Neuronal stem cell (in vitro differentiated cells): Measurements from ENCODE around the gene ADAT3.

ENCODE experiments used
- DNase-seq: peaks from one replicate; pipeline ENCODE4 v3.0.0-alpha.2; 2013; ENCODE audit warnings: low spot score
- H2AFZ ChIP-seq: one replicate; pipeline ENCODE4 v1.6.1; 2013; ENCODE audit warnings: mild to moderate bottlenecking, low read length, inconsistent platforms
- H2AK5ac ChIP-seq: 2 replicates; pipeline ENCODE4 v1.6.1; 2013; ENCODE audit warnings: low read depth, mild to moderate bottlenecking, inconsistent platforms, low read length, moderate library complexity, mixed read lengths
- H2BK120ac ChIP-seq: 2 replicates; pipeline ENCODE4 v1.6.1; 2013; ENCODE audit warnings: low read depth, mild to moderate bottlenecking, inconsistent platforms, low read length, moderate library complexity, mixed read lengths
- H2BK12ac ChIP-seq: one replicate; pipeline ENCODE4 v1.6.1; 2013; ENCODE audit warnings: low read length, inconsistent platforms
- H2BK15ac ChIP-seq: 2 replicates; pipeline ENCODE4 v1.6.1; 2013; ENCODE audit warnings: mild to moderate bottlenecking, low read length, inconsistent platforms, mixed read lengths
- H2BK5ac ChIP-seq: one replicate; pipeline ENCODE4 v1.6.1; 2013; ENCODE audit warnings: inconsistent platforms, mild to moderate bottlenecking, low read length, moderate library complexity
- H3K14ac ChIP-seq: one replicate; pipeline ENCODE4 v1.6.1; 2013; ENCODE audit warnings: low read length, inconsistent platforms
- H3K18ac ChIP-seq: 2 replicates; pipeline ENCODE4 v1.6.1; 2013; ENCODE audit warnings: low read length, inconsistent platforms
- H3K23ac ChIP-seq: 2 replicates; pipeline ENCODE4 v1.6.1; 2013; ENCODE audit warnings: low read depth, mild to moderate bottlenecking, mixed read lengths, low read length, inconsistent platforms; ENCODE audit not compliant: poor library complexity
- H3K27ac ChIP-seq: replicated peaks from 3 replicates; pipeline ENCODE4 v1.5.1; 2013; ENCODE audit warnings: low read length, inconsistent platforms
- H3K27me3 ChIP-seq, 3 experiments: 2 replicates each; pipeline ENCODE4 v1.6.1; 2013; ENCODE audit warnings: low read length in 3 of 3, mild to moderate bottlenecking in 2 of 3, inconsistent platforms in 1 of 3, low read depth in 1 of 3, mixed read lengths in 1 of 3, moderate library complexity in 1 of 3; ENCODE audit not compliant: control insufficient read depth in 3 of 3, insufficient read depth in 3 of 3
- H3K36me3 ChIP-seq, 2 donors: replicated peaks in 1 of 2; 2 replicates each; pipeline ENCODE4 v1.6.1; 2013; ENCODE audit warnings: low read length in 2 of 2; ENCODE audit not compliant: control insufficient read depth in 2 of 2, insufficient read depth in 2 of 2
- H3K4ac ChIP-seq: 2 replicates; pipeline ENCODE4 v1.6.1; 2013; ENCODE audit warnings: inconsistent platforms, mild to moderate bottlenecking, low read length, moderate library complexity
- H3K4me1 ChIP-seq, 2 donors: 1 replicate in 1 of 2; 2 replicates in 1 of 2; pipeline ENCODE4 v1.6.1; 2013; ENCODE audit warnings: low read length in 2 of 2, low read depth in 1 of 2; ENCODE audit not compliant: control insufficient read depth in 2 of 2, insufficient read depth in 1 of 2
- H3K4me2 ChIP-seq: one replicate; pipeline ENCODE4 v1.6.1; 2013; ENCODE audit warnings: mild to moderate bottlenecking, low read length, inconsistent platforms; ENCODE audit not compliant: insufficient read depth, poor library complexity, severe bottlenecking
- H3K4me3 ChIP-seq, 2 donors: 2 replicates each; pipeline ENCODE4 v1.5.1; 2013; ENCODE audit warnings: low read length in 2 of 2, mild to moderate bottlenecking in 2 of 2, inconsistent platforms in 1 of 2, moderate library complexity in 1 of 2
- H3K79me1 ChIP-seq: one replicate; pipeline ENCODE4 v1.6.1; 2013; ENCODE audit warnings: low read depth, mild to moderate bottlenecking, inconsistent platforms, low read length, moderate library complexity
- H3K9ac ChIP-seq: one replicate; pipeline ENCODE4 v1.6.1; 2013; ENCODE audit warnings: mild to moderate bottlenecking, low read depth, low read length, inconsistent platforms; ENCODE audit not compliant: poor library complexity
- H3K9me3 ChIP-seq, 2 donors: replicated peaks in 1 of 2; 2 replicates each; pipeline versions ENCODE3 to v1.6.1; 2013; ENCODE audit warnings: low read length in 2 of 2, mild to moderate bottlenecking in 2 of 2, inconsistent platforms in 1 of 2, low read depth in 1 of 2, mixed read lengths in 1 of 2, moderate library complexity in 1 of 2; ENCODE audit not compliant: control insufficient read depth in 2 of 2, insufficient read depth in 1 of 2
- H4K8ac ChIP-seq: one replicate; pipeline ENCODE4 v1.6.1; 2013; ENCODE audit warnings: low read depth, mild to moderate bottlenecking, inconsistent platforms, low read length, moderate library complexity
- H4K91ac ChIP-seq: one replicate; pipeline ENCODE4 v1.6.1; 2013; ENCODE audit warnings: low read length, low read depth, mild to moderate bottlenecking, inconsistent platforms; ENCODE audit not compliant: poor library complexity
- WGBS, 2 donors: extraction: QIAGEN DNeasy Blood & Tissue Kit; methylation state at CpG; one replicate each; pipeline ENCODE4 v1.1.7; 2013; ENCODE audit warnings: missing lambda C conversion rate in 2 of 2, mixed read lengths in 1 of 2; ENCODE audit not compliant: insufficient read length in 2 of 2, insufficient replicate concordance in 1 of 2; ENCODE audit errors: extremely low coverage in 2 of 2; 5-methylcytosine and 5-hydroxymethylcytosine counted together

The ADAT3 gene

DNA sequence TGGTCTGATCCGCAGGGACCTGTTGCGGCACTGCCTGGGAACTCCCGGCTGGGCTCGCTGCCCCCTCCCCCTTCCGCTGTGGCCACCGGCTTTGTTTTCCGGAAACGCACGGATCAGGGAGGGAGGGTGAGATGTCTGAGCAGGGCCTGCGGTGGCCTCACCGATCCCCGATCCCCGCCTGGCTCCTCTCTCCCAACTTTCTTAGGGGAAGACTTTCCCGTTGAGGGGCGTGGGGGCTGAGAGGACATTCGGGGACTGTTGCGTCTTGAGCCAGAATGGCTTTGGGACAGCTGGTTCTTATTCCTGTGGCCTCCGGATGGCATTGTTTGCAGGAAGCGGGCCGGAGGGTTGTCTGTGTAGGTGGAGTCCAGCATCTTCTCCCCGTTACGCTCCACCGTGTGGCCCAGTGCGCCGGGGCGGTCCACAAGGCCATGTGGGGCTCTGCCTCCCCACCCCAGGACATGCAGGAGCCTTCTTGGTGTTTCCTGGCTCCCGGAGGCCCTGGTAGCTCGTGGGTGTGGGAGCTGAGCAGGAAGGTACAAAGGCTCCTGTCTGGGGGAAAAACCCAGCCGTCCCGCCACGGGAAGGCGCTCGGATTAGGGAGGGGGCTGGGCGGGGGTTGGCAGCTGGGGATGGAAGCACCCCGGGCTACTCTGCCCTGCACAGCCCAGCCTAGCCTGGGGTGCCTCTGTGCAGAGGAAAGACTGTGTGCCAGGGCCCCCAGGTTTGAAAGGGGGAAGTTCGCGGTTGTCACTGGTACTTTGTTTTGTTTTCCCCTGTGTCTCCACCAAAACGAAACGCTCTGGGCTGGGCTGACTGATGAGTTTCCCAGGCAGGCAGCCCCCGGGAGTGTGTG is 37.1 kb downstream of the ADAT3 start:
- peaks cover 26% of the 10 kb centered on the region for H3K79me1 ChIP-seq
- H3K9ac ChIP-seq = peak overlapping the region; percentile 100
- peak; percentile 81 for DNase-seq
- H3K18ac ChIP-seq = peak overlapping the region; percentile 98
- no CpG with 5 or more reads among the region's 40 CpGs for WGBS, 2 donors
- peak overlapping the region; percentile 100 for H3K14ac ChIP-seq
- peaks cover 0 to 9% of the 10 kb centered on the region in 2 donors for H3K36me3 ChIP-seq
- peak overlapping the region; percentile 87 for H3K27ac ChIP-seq
- H4K91ac ChIP-seq = no peak overlapping the region
- peak overlapping the region; percentile 94 for H2AK5ac ChIP-seq
- H3K9me3 ChIP-seq = no peaks in the 10 kb centered on the region
- peak overlapping the region; percentile 84 for H2BK12ac ChIP-seq
- peak overlapping the region; percentile 97 for H3K4me2 ChIP-seq
- H2AFZ ChIP-seq = peak overlapping the region; percentile 83
- peaks cover 14 to 21% of the 10 kb centered on the region in 2 donors for H3K4me1 ChIP-seq
- peak overlapping the region; percentile 96 for H2BK5ac ChIP-seq
- H2BK120ac ChIP-seq = peak overlapping the region; percentile 31
- H3K4me3 ChIP-seq = peak overlapping the region; percentile 82 to 96
- H3K4ac ChIP-seq = peak overlapping the region; percentile 66
- H3K23ac ChIP-seq = peak overlapping the region; percentile 98
- no peaks in the 10 kb centered on the region for H3K27me3 ChIP-seq
- H4K8ac ChIP-seq = no peak overlapping the region
- peak overlapping the region; percentile 67 for H2BK15ac ChIP-seq

DNA sequence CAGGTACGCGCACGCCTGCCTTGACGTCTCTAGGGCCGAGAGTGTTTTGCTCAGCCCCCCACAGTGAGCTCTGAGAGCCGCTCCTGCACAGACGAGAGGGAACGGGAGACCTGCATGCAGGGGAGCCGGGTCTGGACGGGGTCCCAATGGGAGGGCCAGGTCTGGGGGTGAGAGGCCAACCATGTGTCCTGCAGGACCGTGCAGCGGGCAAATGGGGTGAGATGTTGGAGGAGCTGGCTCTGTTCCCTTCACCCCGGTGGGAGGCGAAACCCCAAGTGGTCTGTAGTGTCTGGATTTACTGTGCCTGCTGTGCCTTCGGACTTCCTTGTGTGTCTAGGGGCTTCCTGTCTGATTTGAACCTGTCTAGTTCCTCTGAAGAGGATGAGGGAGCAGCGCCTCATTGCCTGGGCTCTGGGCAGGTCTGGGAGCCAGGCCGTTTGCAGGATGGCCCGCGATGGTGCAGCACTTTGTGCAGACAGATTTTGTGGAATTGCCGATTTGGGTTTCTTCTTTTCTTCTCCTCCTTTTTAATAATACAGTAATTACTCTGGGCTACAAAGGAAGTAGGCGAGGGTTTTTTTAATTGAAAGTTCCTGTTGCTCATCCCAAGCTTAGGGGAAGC is 37.8 kb downstream of the ADAT3 start:
- peak overlapping the region; percentile 94 for H2AK5ac ChIP-seq
- H2BK5ac ChIP-seq = peak overlapping the region; percentile 96
- H3K27ac ChIP-seq = peak overlapping the region; percentile 87
- H3K4me3 ChIP-seq = peak overlapping the region; percentile 82 to 96
- no CpG with 5 or more reads among the region's 21 CpGs for whole genome bisulfite sequencing, 2 donors
- H3K4me2 ChIP-seq = peak overlapping the region; percentile 97
- no peak for DNase-seq
- no peak overlapping the region for H2AFZ ChIP-seq
- H3K9ac ChIP-seq = peak overlapping the region; percentile 82
- no peak overlapping the region for H2BK12ac ChIP-seq
- peak overlapping the region; percentile 10 for H3K4ac ChIP-seq
- H4K8ac ChIP-seq = no peak overlapping the region
- H4K91ac ChIP-seq = no peak overlapping the region
- H3K27me3 ChIP-seq = no peaks in the 10 kb centered on the region
- no peaks in the 10 kb centered on the region for H3K9me3 ChIP-seq
- H3K14ac ChIP-seq = no peak overlapping the region
- no peak overlapping the region for H2BK15ac ChIP-seq
- peak overlapping the region; percentile 82 for H3K18ac ChIP-seq
- H2BK120ac ChIP-seq = no peak overlapping the region
- peak overlapping the region; percentile 99 for H3K23ac ChIP-seq
- peaks cover 14 to 21% of the 10 kb centered on the region in 2 donors for H3K4me1 ChIP-seq
- H3K79me1 ChIP-seq = peaks cover 27% of the 10 kb centered on the region
- peaks cover 0 to 13% of the 10 kb centered on the region in 2 donors for H3K36me3 ChIP-seq

DNA sequence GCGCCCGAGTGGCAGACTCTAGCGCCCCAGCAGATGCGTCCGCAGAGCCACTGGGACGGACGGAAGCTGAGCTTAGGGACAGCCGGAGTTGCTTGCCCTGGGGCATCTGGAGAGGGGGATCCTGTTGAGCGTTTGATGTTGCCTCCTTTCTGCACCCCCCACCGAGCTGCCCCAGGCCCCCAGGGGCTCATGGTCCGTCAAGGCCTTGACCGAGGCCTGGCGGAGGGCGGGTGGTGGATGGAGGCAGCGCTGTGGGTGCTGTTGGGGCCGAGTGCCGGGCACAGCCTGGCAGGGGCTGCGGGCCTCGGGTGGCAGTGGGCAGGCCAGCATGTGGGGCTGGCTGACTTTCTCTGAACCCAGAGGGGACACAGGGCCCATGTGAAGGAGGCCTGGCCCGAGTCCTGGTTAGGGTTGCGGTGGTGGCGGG is 38.5 kb downstream of the ADAT3 start:
- H3K79me1 ChIP-seq = peaks cover 30% of the 10 kb centered on the region
- H2BK120ac ChIP-seq = no peak overlapping the region
- no peak overlapping the region for H2AFZ ChIP-seq
- peak overlapping the region; percentile 84 for H3K4ac ChIP-seq
- H3K9me3 ChIP-seq = no peaks in the 10 kb centered on the region
- no peaks in the 10 kb centered on the region for H3K27me3 ChIP-seq
- peak overlapping the region; percentile 99 for H3K23ac ChIP-seq
- peak overlapping the region; percentile 84 for H2BK12ac ChIP-seq
- H3K14ac ChIP-seq = peak overlapping the region; percentile 89
- H3K27ac ChIP-seq = no peak overlapping the region
- H3K4me2 ChIP-seq = no peak overlapping the region
- peaks cover 14 to 21% of the 10 kb centered on the region in 2 donors for H3K4me1 ChIP-seq
- H3K36me3 ChIP-seq = peaks cover 0 to 15% of the 10 kb centered on the region in 2 donors
- no peak overlapping the region for H2BK15ac ChIP-seq
- no peak for DNase-seq
- no peak overlapping the region for H4K8ac ChIP-seq
- peak overlapping the region; percentile 57 for H3K18ac ChIP-seq
- no CpG with 5 or more reads among the region's 22 CpGs for WGBS, 2 donors
- peak overlapping the region; percentile 93 for H2AK5ac ChIP-seq
- no peak overlapping the region for H4K91ac ChIP-seq
- H2BK5ac ChIP-seq = peak overlapping the region; percentile 66
- H3K9ac ChIP-seq = peak overlapping the region; percentile 81
- peak overlapping the region in 1 of 2 donors; percentile 96 for H3K4me3 ChIP-seq
